GM21529 (cell line): ENCODE data around the gene SNRPD3.

Experiments
- ATAC-seq: cut with Tn5 transposase; IDR thresholded peaks from one replicate; pipeline ENCODE4 v1.9.1; 2021; ENCODE audit not compliant: unreplicated experiment

Gene SNRPD3

GRCh38 chr22:24566899-24567511, 11.2 kb downstream of the SNRPD3 start:
- ATAC-seq = no peak

- ATAC-seq = no peak
These were observed 11.9 kb downstream of the SNRPD3 start for GRCh38 chr22:24567668-24568067.

- ATAC-seq = no peak
These were observed 15.5 kb downstream of the SNRPD3 start for GRCh38 chr22:24571266-24571665.

- no peak for ATAC-seq
These were observed 21.0 kb downstream of the SNRPD3 start for GRCh38 chr22:24576778-24577177.

- no peak for ATAC-seq
These were observed 22.8 kb downstream of the SNRPD3 start for GRCh38 chr22:24578355-24579257.

DNA sequence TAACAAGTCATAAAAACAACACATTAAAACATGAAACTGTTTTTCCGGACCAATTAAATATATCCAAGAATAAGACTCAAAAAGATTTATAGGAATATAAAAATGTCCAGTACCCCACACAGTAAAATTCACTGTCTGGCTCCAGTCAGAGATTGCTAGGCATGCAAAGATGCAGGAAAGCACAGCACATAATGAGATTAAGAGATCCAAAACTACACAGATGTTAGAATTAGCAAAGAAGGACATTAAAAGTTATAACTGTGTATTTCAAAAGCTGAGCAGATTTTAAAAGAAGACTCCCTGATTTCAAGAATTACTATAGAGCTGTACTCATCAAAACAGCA, 23.4 kb downstream of the SNRPD3 start:
- no peak for ATAC-seq

DNA sequence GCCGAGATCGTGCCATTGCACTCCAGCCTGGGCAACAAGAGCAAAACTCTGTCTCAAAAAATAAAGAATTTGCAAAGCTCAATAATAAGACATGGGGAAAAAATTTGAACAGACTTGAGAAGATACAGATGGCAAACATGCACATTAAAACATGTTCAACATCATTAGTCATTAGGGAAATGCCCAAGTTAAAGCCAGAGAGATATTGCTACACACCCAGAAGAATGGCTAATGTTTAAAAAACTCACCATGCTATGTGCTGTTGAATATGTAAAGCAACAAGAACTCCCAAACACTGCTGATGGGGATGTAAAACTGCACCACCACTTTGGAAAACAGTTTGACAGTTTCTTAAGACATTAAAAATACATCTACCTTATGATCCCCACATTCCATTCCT, 24.5 kb downstream of the SNRPD3 start:
- ATAC-seq = no peak

DNA sequence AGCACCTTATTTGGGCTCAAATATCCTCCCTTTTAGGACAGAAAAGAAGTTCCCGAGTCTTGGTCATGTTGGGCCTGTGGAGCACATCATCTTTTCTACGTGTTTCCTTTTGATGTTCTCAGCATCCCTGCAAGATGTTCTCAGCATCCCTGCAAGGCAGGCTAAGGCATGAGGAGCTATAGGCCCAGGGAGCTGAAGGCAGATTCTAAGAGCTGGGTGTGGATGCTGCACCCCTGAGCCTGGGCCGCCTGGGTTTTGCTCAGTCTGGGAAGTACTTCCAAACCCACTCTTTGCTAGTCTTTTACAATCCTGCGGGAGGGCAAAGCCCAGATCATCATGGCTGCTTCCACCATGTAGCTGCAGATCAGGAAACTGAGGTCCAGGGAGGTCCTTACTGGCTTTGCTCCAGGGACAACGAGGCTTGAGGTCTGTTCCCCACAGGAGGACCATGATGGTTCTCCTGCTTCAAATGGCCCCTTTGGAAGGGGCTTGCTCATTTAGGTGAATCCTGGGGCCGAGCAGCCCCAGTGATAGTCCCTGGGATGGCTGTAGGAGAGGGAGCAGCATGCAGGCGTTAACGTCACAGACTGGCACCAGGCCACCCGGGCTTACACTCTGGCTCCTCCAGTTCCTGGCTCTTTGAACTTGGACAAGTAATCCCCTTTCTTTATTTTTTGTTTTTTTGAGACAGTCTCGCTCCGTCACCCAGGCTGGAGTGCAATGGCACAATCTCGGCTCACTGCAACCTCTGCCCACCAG, 26.4 kb downstream of the SNRPD3 start:
- ATAC-seq = no peak

DNA sequence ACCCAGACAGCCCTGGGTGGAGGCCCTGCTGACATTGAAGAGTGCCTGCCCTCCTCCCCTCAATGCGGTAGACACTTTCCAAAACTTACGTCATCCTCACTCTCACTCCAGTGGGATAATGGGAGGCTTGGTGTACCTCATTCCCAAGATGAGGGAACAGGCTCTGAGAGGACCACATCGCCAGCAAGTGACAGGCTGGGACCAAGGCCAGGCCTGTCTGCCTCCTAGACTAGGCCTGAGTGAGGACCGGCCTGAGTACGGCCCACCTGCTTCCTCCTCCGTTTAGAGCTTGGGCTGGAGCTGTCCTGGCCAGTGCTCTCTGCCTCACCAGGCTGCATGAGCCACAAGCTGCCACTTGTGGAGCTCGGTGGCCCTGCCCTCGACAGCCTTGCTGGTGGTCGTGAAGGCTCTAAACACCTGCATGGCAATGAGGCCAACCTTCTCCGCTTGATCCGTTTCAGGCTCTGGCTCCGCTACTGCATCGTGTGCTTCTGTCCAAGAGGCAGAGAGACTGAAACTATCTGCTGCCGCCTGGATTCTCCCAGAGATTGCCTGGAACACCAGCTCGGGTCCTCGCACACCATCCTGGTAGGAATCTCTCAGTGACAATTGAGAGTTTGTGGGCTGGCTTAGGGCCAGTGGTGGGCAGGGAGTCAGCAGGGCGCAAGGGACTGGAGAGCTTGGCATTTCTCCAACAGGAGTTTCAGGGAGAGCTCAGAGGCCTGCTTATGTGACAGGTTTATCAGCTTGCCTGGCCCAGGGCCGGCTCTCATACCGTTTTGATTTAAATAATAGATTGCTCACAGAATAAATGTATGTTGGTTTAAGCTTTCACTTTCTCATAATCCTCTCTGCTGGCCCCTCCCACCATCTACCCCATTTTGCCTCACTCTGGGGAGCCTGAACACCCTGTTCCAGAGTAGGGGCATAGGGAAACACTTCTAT, 27.7 kb downstream of the SNRPD3 start:
- ATAC-seq = no peak

GRCh38 chr22:24584166-24584790, 28.5 kb downstream of the SNRPD3 start:
- ATAC-seq = no peak

DNA sequence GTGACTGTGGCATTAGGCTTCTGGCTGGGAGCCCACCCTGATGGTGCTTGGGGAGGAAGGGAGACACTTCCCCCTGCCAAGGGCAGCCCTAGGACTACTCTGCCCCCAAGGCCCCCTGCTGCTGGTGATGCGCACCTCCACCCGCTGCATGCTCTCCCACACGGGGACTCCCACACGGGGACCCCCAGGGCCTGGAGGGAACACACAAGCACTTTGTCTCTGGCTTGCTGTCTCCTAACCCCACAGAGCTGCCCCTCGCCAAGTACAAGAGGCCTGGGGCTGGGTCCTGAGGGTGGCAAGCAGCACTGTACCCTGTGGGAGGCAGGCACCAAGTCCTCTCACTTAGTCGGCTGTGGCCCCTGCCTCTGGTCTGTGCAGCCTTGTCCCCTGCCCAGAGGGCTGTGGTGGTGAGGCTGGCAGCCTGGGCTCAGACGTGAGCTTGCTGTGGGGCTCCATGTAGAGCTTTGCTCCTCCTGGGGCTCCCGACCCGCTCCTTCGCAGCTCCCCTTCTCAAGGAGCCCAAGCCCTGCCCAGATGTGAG, 29.1 kb downstream of the SNRPD3 start:
- no peak for ATAC-seq

GRCh38 chr22:24585461-24585860, 29.7 kb downstream of the SNRPD3 start:
- no peak for ATAC-seq

DNA sequence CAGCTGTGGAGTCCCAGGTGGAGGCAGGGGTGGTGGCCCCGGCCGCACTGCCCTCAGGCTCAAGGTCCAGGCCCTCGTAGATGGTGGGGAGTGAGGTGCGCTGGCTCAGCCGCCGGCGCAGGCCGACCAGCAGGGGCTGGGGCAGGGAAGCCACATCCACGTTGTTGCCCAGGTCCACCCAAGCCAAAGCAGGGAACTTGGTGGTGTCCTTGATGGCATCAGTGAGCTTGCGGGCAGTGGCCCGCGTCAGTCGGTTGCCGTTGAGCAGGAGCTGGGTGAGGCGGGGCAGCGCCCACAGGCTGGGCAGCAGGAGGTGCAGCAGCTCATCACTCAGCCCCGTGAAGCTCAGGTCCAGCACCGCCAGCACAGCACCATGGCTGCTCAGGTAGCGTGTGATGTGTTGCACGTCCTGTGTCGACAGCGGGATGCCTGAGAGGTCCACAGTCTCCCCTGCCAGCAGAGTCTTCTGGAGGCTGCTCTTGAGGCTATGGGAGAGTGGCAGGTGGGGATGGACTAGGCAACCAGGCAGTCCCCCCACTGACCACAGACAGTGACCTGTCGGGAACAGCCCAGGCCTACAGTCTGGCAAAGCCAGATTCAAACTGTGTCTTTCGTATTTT, 30.2 kb downstream of the SNRPD3 start:
- no peak for ATAC-seq

- ATAC-seq = no peak
These were observed 31.5 kb downstream of the SNRPD3 start for GRCh38 chr22:24587251-24587650.

DNA sequence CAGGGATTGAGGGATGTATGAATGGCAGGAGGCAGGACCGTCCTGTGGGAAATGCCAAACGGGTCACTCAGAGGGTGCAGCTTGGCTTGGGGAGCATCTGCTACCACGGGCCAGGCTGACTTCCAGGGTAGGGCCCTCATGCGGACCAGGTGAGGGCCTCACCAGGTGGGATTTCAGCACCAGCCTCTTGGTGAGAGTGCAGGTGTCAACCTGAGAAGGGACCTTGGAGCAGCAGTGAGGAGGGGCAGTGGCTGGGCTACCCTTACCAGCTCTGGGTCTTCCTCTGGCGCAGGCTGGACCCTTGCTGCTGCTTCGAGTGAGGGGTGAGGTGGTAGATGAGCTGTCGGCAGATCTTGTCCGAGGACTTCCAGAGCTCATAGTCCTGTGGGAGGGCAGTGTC, 32.1 kb downstream of the SNRPD3 start:
- no peak for ATAC-seq

GRCh38 chr22:24588381-24588756, 32.6 kb downstream of the SNRPD3 start:
- ATAC-seq = no peak

DNA sequence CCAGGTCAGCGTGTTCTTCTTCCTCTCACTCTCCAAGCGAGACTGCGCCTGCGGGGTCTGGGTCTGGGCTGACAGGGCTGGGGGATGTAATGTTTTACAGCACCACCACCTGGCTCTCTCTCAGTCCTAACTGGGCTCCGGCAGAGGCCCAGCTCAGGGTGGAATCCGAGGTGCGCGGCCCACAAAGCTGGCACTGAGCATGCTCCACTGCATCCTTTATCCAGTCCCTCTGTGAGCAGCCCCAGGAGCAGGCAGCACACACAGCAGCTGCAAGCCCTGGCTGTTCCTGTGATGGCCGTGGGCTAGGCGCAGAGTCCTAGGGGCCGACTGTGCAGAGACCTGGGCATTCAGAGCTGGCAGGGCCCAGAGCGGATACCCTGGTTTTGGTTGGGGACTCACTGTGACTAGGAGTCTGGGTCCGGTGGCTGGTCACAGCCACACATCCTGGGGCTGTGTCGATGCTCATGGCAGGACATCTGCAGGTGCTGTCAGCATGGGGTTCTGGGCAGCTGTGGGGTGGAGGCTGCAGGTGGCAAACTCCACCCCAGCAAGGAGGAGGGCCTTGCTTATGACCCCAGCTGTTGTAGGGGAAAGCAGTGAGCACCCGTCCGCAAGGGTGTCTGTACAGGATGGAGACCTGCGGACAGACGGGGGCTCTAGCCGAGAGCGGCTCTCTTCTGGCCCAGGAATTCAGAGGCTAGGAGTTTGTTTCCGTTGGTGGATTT, 33.1 kb downstream of the SNRPD3 start:
- ATAC-seq = no peak

GRCh38 chr22:24589518-24590030, 33.8 kb downstream of the SNRPD3 start:
- no peak for ATAC-seq
